Measurements from ENCODE around the gene RAB11FIP4.

RAB11FIP4 gene

DNA sequence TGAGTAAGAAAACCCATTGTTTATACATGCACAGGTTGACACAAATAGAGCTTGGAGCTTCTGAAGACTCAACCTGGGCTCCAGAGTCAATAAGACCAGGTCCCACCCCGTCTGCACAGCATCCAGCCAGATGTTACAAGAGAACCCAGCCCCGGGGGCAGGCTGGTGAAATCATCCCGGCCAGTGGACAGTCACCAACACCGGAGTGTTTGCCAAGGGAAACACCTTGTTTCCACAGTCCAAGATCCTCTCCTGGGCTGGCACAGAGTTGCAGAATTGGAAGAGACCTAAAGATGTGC is 90.3 kb downstream of the RAB11FIP4 start:
- TF ChIP-seq ZNF555 (tag by site-specific recombination; conservative IDR thresholded peaks at IDR 0.05): no peak
- no peak for TF ChIP-seq ZNF658 (tag by site-specific recombination; IDR thresholded peaks at IDR 0.05)
- no peak for TF ChIP-seq ATF2 (tag by site-specific recombination; IDR thresholded peaks at IDR 0.05; ENCODE audit: low read depth)
- no peak for TF ChIP-seq ZNF473 (tag by site-specific recombination; IDR thresholded peaks at IDR 0.05)
- no peak for TF ChIP-seq BCL11A (tag by site-specific recombination; IDR thresholded peaks at IDR 0.05; ENCODE audit: low read depth)
- TF ChIP-seq ZBTB1 (tag by site-specific recombination; IDR thresholded peaks at IDR 0.05): no peak
- no peak for TF ChIP-seq REPIN1 (tag by site-specific recombination; IDR thresholded peaks at IDR 0.05; ENCODE audit: low read depth)
- POLR2A ChIA-PET: no interaction called here
- Histone ChIP-seq H3K27ac (ENCODE audit: extremely low read depth, low read depth, low read length) (no peak overlapping the region), H3K36me3 (ENCODE audit: control insufficient read depth in 2 of 2, insufficient read depth in 1 of 2, low read length in 2 of 2) (no peaks in the 10 kb centered on the region), H3K9me3 (ENCODE audit: control insufficient read depth, insufficient read depth, low read depth, low read length) (no peaks in the 10 kb centered on the region), H3K4me3 (ENCODE audit: low read depth, low read length) (no peak overlapping the region), H3K4me1 (ENCODE audit: control insufficient read depth, insufficient read depth, low read length) (no peaks in the 10 kb centered on the region)
- CTCF ChIA-PET: interaction anchor here (0.6 kb wide), 1 partner anchor 16 kb away, joined by 3 read pairs; no protein-coding TSS in a partner anchor

DNA sequence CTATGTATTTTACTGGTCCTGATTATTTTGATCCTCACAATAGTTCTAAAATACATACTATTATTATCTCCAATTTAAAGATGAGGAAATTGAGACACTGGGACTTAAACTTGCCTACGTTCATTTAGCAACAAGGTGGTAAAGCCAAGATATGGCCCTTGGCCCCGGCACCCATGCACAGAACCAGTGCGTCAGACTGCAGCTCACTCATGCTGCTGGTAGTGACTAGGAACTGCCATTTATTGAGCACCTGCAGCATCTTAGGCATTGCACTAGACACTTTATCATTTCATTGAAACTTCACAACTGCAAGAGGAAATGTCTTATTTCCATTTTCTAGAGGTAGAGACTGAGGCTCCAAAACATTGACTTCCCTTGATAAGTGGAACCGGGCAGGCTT is 93.3 kb downstream of the RAB11FIP4 start:
- ChIA-PET POLR2A (interaction anchor here (0.8 kb wide), 1 partner anchor 13 kb away, joined by 3 read pairs; no protein-coding TSS in a partner anchor), CTCF (interaction anchor here (0.6 kb wide), 1 partner anchor 76 kb away, joined by 4 read pairs; no protein-coding TSS in a partner anchor)
- H3K4me1 ChIP-seq (ENCODE audit: control insufficient read depth, insufficient read depth, low read length): peaks cover 4% of the 10 kb centered on the region; the same call in 1 of the 2 replicates
- no peaks in the 10 kb centered on the region for H3K36me3 ChIP-seq (ENCODE audit: control insufficient read depth in 2 of 2, insufficient read depth in 1 of 2, low read length in 2 of 2)
- H3K4me3 ChIP-seq (ENCODE audit: low read depth, low read length): no peak overlapping the region
- no peak for TF ChIP-seq ZNF654 (tag by site-specific recombination; IDR thresholded peaks at IDR 0.05; ENCODE audit: low read depth)
- H3K27ac ChIP-seq (ENCODE audit: extremely low read depth, low read depth, low read length): no peak overlapping the region
- no peaks in the 10 kb centered on the region for H3K9me3 ChIP-seq (ENCODE audit: control insufficient read depth, insufficient read depth, low read depth, low read length)

DNA sequence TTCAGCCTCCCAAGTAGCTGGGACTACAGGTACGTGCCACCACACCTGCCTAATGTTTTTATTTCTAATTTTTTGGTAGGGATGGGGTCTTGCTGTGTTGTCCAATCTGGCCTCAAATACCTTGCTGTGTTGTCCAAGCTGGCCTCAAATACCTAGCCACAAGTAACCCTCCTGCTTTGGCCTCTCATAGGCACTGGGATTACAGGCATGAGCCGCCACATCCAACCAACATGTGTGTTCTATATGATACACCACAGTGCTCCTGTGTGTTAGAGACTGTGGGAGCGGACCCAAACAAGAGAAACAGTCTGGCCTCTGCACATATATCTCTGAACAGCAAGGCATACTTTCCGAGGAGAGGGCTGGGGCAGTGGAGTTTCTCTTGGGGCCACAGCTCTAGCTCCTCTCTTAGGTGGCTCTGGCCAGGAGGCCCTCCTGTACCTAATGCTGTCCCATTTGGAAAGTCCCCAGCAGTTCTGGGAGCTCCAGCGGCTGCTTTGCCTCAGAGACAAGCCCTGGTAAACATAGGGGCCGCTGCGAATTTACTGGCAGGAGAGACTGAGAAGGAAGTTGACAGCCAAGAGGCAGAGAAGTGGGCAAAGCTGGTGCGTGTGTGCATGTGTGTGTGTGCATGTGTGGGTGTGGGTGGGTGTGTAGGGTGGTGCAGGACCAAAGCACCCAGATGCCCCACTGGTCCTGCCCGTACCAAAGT is 95.0 kb downstream of the RAB11FIP4 start:
- Histone ChIP-seq H3K9me3 (ENCODE audit: control insufficient read depth, insufficient read depth, low read depth, low read length) (no peaks in the 10 kb centered on the region), H3K27ac (ENCODE audit: extremely low read depth, low read depth, low read length) (no peak overlapping the region), H3K4me1 (ENCODE audit: control insufficient read depth, insufficient read depth, low read length) (peaks cover 4% of the 10 kb centered on the region; the same call in 1 of the 2 replicates), H3K36me3 (ENCODE audit: control insufficient read depth in 2 of 2, insufficient read depth in 1 of 2, low read length in 2 of 2) (no peaks in the 10 kb centered on the region), H3K4me3 (ENCODE audit: low read depth, low read length) (no peak overlapping the region)
- ChIA-PET POLR2A (interaction anchor here (1.2 kb wide), 1 partner anchor 8 kb away, joined by 5 read pairs; no protein-coding TSS in a partner anchor), CTCF (no interaction called here)
- TF ChIP-seq EGR2 (tag by site-specific recombination; IDR thresholded peaks at IDR 0.05; ENCODE audit: low read depth) (peak; percentile 80; the same call in 1 of the 2 replicates), ZNF366 (tag by site-specific recombination; conservative IDR thresholded peaks at IDR 0.05) (no peak), ZFHX2 (tag by site-specific recombination; conservative IDR thresholded peaks at IDR 0.05) (peak; percentile 93), ZBTB48 (tag by site-specific recombination; IDR thresholded peaks at IDR 0.05) (peak; percentile 24; the same call in 1 of the 2 replicates), SCRT2 (tag by site-specific recombination; IDR thresholded peaks at IDR 0.05) (no peak)

- Histone ChIP-seq H3K9me3 (ENCODE audit: control insufficient read depth, insufficient read depth, low read depth, low read length) (no peaks in the 10 kb centered on the region), H3K4me1 (ENCODE audit: control insufficient read depth, insufficient read depth, low read length) (peaks cover 4% of the 10 kb centered on the region; the same call in 1 of the 2 replicates), H3K27ac (ENCODE audit: extremely low read depth, low read depth, low read length) (peak overlapping the region; percentile 2; the same call in 1 of the 2 replicates), H3K36me3 (ENCODE audit: control insufficient read depth in 2 of 2, insufficient read depth in 1 of 2, low read length in 2 of 2) (no peaks in the 10 kb centered on the region), H3K4me3 (ENCODE audit: low read depth, low read length) (peak overlapping the region; percentile 53)
- CTCF ChIA-PET: interaction anchor here (0.8 to 1.0 kb wide), 2 partner anchors 39 to 50 kb away, joined by 3 to 4 read pairs; no protein-coding TSS in a partner anchor
- POLR2A ChIA-PET: interaction anchor here (0.6 to 2.0 kb wide), 16 partner anchors 8 to 568 kb away, joined by 3 to 8 read pairs (median 4); partner anchors contain the start of genes NF1 and UTP6
- TF ChIP-seq, protein P1, sequence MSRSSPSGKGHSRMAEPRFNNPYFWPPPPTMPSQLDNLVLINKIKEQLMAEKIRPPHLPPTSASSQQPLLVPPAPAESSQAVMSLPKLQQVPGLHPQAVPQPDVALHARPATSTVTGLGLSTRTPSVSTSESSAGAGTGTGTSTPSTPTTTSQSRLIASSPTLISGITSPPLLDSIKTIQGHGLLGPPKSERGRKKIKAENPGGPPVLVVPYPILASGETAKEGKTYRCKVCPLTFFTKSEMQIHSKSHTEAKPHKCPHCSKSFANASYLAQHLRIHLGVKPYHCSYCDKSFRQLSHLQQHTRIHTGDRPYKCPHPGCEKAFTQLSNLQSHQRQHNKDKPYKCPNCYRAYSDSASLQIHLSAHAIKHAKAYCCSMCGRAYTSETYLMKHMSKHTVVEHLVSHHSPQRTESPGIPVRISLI (tag by site-specific recombination; IDR thresholded peaks at IDR 0.05): 0 out of 2 replicates have a peak, but pooled peaks have one; percentile 13
- TF ChIP-seq ZNF292 (tag by site-specific recombination; IDR thresholded peaks at IDR 0.05; ENCODE audit: borderline replicate concordance, low read depth): no peak
- no peak for TF ChIP-seq WT1 (tag by site-specific recombination; IDR thresholded peaks at IDR 0.05)
- TF ChIP-seq ZBTB11 (tag by site-specific recombination; conservative IDR thresholded peaks at IDR 0.05; ENCODE audit: low read depth): no peak; the same call in 1 of the 2 replicates
- no peak for TF ChIP-seq ZNF701 (tag by site-specific recombination; IDR thresholded peaks at IDR 0.05)
- no peak for TF ChIP-seq ZNF600 (tag by site-specific recombination; IDR thresholded peaks at IDR 0.05)
- TF ChIP-seq ZNF610 (tag by site-specific recombination; IDR thresholded peaks at IDR 0.05; ENCODE audit: borderline replicate concordance): no peak
- TF ChIP-seq ZNF843 (tag by site-specific recombination; IDR thresholded peaks at IDR 0.05): no peak
- no peak for TF ChIP-seq ZNF658 (tag by site-specific recombination; IDR thresholded peaks at IDR 0.05)
Observed at GRCh38 chr17:31487063-31487647, 95.7 kb downstream of the RAB11FIP4 start.

All from HEK293 (cell line).